ENCODE measurements around the gene COL19A1. TPM values are rescaled to one million over a fixed set of nuclear protein-coding genes. Genes with fewer than 3 reads are reported as not detected.

COL19A1 gene
- total RNA-seq, 2 donors from 2014 or later: 0.07 TPM; not detected in 1

- Histone ChIP-seq H3K27me3 (replicated peaks; ENCODE audit: insufficient read depth) (no peaks in the 10 kb centered on the region), H3K4me3 (no peak overlapping the region), H3K4me1 (ENCODE audit: control insufficient read depth in 1 of 2, low read depth in 2 of 2) (no peaks in the 10 kb centered on the region), H3K36me3 (no peaks in the 10 kb centered on the region), H3K9me3 (no peaks in the 10 kb centered on the region), H3K27ac (no peak overlapping the region)
- TF ChIP-seq CTCF (IDR thresholded peaks at IDR 0.05): no peak
- no peak for ATAC-seq (ENCODE audit: insufficient number of reproducible peaks, low FRiP score, low read depth)
- DNase-seq (ENCODE audit: low spot score): no peak
These were observed 220.4 kb downstream of the COL19A1 start for GRCh38 chr6:70086806-70087205.

DNA sequence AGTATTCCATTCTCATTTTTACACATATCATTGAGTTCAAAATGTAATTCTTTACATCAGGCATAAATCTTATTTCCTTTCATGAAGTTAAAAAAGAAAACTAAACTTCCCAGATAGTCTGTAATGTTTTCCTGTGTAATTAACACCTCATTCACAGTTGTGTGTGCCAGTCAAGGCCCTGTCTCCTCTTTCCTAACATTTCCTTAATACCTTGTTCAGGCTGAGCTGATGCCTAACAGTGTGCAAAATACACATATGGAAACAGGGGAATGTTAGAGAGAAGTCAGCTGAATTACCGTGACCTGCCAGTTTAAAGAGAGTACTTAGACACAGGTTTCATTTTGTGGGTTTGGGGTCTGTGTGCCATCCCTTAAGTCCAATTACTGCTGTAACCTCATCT lies 227.8 kb downstream of the COL19A1 start:
- no peak overlapping the region for H3K4me3 ChIP-seq
- no peaks in the 10 kb centered on the region for H3K27me3 ChIP-seq (replicated peaks; ENCODE audit: insufficient read depth)
- no peaks in the 10 kb centered on the region for H3K4me1 ChIP-seq (ENCODE audit: control insufficient read depth in 1 of 2, low read depth in 2 of 2)
- TF ChIP-seq CTCF (IDR thresholded peaks at IDR 0.05): no peak
- no peak overlapping the region for H3K27ac ChIP-seq
- ATAC-seq (ENCODE audit: insufficient number of reproducible peaks, low FRiP score, low read depth): no peak
- H3K36me3 ChIP-seq: no peaks in the 10 kb centered on the region
- no peaks in the 10 kb centered on the region for H3K9me3 ChIP-seq
- no peak for DNase-seq (ENCODE audit: low spot score)

- Histone ChIP-seq H3K9me3 (no peaks in the 10 kb centered on the region), H3K4me3 (no peak overlapping the region), H3K36me3 (no peaks in the 10 kb centered on the region), H3K4me1 (ENCODE audit: control insufficient read depth in 1 of 2, low read depth in 2 of 2) (no peaks in the 10 kb centered on the region), H3K27me3 (replicated peaks; ENCODE audit: insufficient read depth) (no peaks in the 10 kb centered on the region), H3K27ac (no peak overlapping the region)
- no peak for TF ChIP-seq CTCF (IDR thresholded peaks at IDR 0.05)
- no peak for DNase-seq (ENCODE audit: low spot score)
- ATAC-seq (ENCODE audit: insufficient number of reproducible peaks, low FRiP score, low read depth): no peak
These were observed 233.4 kb downstream of the COL19A1 start for GRCh38 chr6:70099732-70100131.

GRCh38 chr6:70103798-70104197 lies 237.4 kb downstream of the COL19A1 start:
- no peak for DNase-seq (ENCODE audit: low spot score)
- TF ChIP-seq CTCF (IDR thresholded peaks at IDR 0.05): no peak
- Histone ChIP-seq H3K4me1 (ENCODE audit: control insufficient read depth in 1 of 2, low read depth in 2 of 2) (no peaks in the 10 kb centered on the region), H3K4me3 (no peak overlapping the region), H3K27me3 (replicated peaks; ENCODE audit: insufficient read depth) (no peaks in the 10 kb centered on the region), H3K36me3 (no peaks in the 10 kb centered on the region), H3K27ac (no peak overlapping the region), H3K9me3 (no peaks in the 10 kb centered on the region)
- no peak for ATAC-seq (ENCODE audit: insufficient number of reproducible peaks, low FRiP score, low read depth)

GRCh38 chr6:70107852-70108629 lies 241.7 kb downstream of the COL19A1 start:
- H3K4me1 ChIP-seq (ENCODE audit: control insufficient read depth in 1 of 2, low read depth in 2 of 2): no peaks in the 10 kb centered on the region
- no peak overlapping the region for H3K27ac ChIP-seq
- H3K4me3 ChIP-seq: no peak overlapping the region
- no peak for ATAC-seq (ENCODE audit: insufficient number of reproducible peaks, low FRiP score, low read depth)
- no peaks in the 10 kb centered on the region for H3K9me3 ChIP-seq
- H3K27me3 ChIP-seq (replicated peaks; ENCODE audit: insufficient read depth): no peaks in the 10 kb centered on the region
- H3K36me3 ChIP-seq: no peaks in the 10 kb centered on the region
- DNase-seq (ENCODE audit: low spot score): no peak
- TF ChIP-seq CTCF (IDR thresholded peaks at IDR 0.05): peak; percentile 53

Measured in thoracic aorta (tissue), 2 donors.